Measurements from ENCODE around the gene CCNB2.

- TF ChIP-seq CTCF (IDR thresholded peaks at IDR 0.05) (no peak), POLR2A (IDR thresholded peaks at IDR 0.05) (no peak), EP300 (IDR thresholded peaks at IDR 0.05) (no peak), POLR2AphosphoS5 (IDR thresholded peaks at IDR 0.05) (no peak)
Observed at GRCh38 chr15:59096429-59096828, 8.5 kb upstream of the CCNB2 start.

Data from sigmoid colon (tissue), 4 donors.